ENCODE results near the gene TMEM121. TPM values are rescaled to one million over a fixed set of nuclear protein-coding genes. Genes with fewer than 3 reads are reported as not detected.
"Not testable (repeated sequence)": the region's sequence is repeated elsewhere in the genome, so short reads cannot be mapped to it uniquely, and the experiment has no call there.

The TMEM121 gene
- total RNA-seq, 1 experiment from 2014 or later = not detected

GRCh38 chr14:105566248-105567163 is 40.1 kb downstream of the TMEM121 start:
- H3K27me3 Mint-ChIP-seq (ENCODE audit: insufficient read depth, unreplicated experiment); H3K4me3 ChIP-seq (ENCODE audit: low read depth, low read length); H3K9me3 ChIP-seq; CTCF ChIA-PET; BruUV-seq (replicated peaks); DNase-seq; H3K36me3 Mint-ChIP-seq (ENCODE audit: insufficient read depth, unreplicated experiment); POLR2A ChIA-PET; H3K4me1 ChIP-seq; H3K4me1 Mint-ChIP-seq (ENCODE audit: low read depth, unreplicated experiment); H3K27ac Mint-ChIP-seq (ENCODE audit: unreplicated experiment); H3K27me3 ChIP-seq (replicated peaks; ENCODE audit: control insufficient read depth, insufficient read depth, low read length); H3K4me3 Mint-ChIP-seq (ENCODE audit: unreplicated experiment); intact Hi-C loops (cut with micrococcal nuclease; ENCODE audit: unreplicated experiment); H3K36me3 ChIP-seq (ENCODE audit: control insufficient read depth, insufficient read depth, low read length): not testable (repeated sequence)
- peaks cover 37% of the 10 kb centered on the region for H3K9me3 Mint-ChIP-seq (ENCODE audit: unreplicated experiment)

- H3K27me3 Mint-ChIP-seq (ENCODE audit: insufficient read depth, unreplicated experiment); BruUV-seq (replicated peaks); H3K4me1 ChIP-seq; H3K4me3 Mint-ChIP-seq (ENCODE audit: unreplicated experiment); intact Hi-C loops (cut with micrococcal nuclease; ENCODE audit: unreplicated experiment); CTCF ChIA-PET; H3K36me3 Mint-ChIP-seq (ENCODE audit: insufficient read depth, unreplicated experiment); DNase-seq; H3K4me1 Mint-ChIP-seq (ENCODE audit: low read depth, unreplicated experiment); H3K27me3 ChIP-seq (replicated peaks; ENCODE audit: control insufficient read depth, insufficient read depth, low read length); H3K36me3 ChIP-seq (ENCODE audit: control insufficient read depth, insufficient read depth, low read length); H3K27ac Mint-ChIP-seq (ENCODE audit: unreplicated experiment); H3K4me3 ChIP-seq (ENCODE audit: low read depth, low read length); H3K9me3 ChIP-seq; POLR2A ChIA-PET: not testable (repeated sequence)
- H3K9me3 Mint-ChIP-seq (ENCODE audit: unreplicated experiment) = peaks cover 37% of the 10 kb centered on the region
These were observed 41.1 kb downstream of the TMEM121 start for GRCh38 chr14:105567164-105568103.

- H3K4me1 ChIP-seq; H3K4me3 Mint-ChIP-seq (ENCODE audit: unreplicated experiment); CTCF ChIA-PET; H3K27me3 ChIP-seq (replicated peaks; ENCODE audit: control insufficient read depth, insufficient read depth, low read length); H3K27me3 Mint-ChIP-seq (ENCODE audit: insufficient read depth, unreplicated experiment); H3K4me3 ChIP-seq (ENCODE audit: low read depth, low read length); H3K9me3 ChIP-seq; H3K36me3 Mint-ChIP-seq (ENCODE audit: insufficient read depth, unreplicated experiment); BruUV-seq (replicated peaks); H3K27ac Mint-ChIP-seq (ENCODE audit: unreplicated experiment); intact Hi-C loops (cut with micrococcal nuclease; ENCODE audit: unreplicated experiment); POLR2A ChIA-PET; H3K36me3 ChIP-seq (ENCODE audit: control insufficient read depth, insufficient read depth, low read length); H3K4me1 Mint-ChIP-seq (ENCODE audit: low read depth, unreplicated experiment); DNase-seq: not testable (repeated sequence)
- peaks cover 31% of the 10 kb centered on the region for H3K9me3 Mint-ChIP-seq (ENCODE audit: unreplicated experiment)
These were observed 41.9 kb downstream of the TMEM121 start for GRCh38 chr14:105568140-105568843.

GRCh38 chr14:105568859-105569766 is 42.7 kb downstream of the TMEM121 start:
- Mint-ChIP-seq H3K27ac (ENCODE audit: unreplicated experiment) (no peak overlapping the region), H3K4me3 (ENCODE audit: unreplicated experiment) (no peak overlapping the region), H3K9me3 (ENCODE audit: unreplicated experiment) (peaks cover 28% of the 10 kb centered on the region), H3K27me3 (ENCODE audit: insufficient read depth, unreplicated experiment) (peaks cover 4% of the 10 kb centered on the region), H3K4me1 (ENCODE audit: low read depth, unreplicated experiment) (no peaks in the 10 kb centered on the region), H3K36me3 (ENCODE audit: insufficient read depth, unreplicated experiment) (no peaks in the 10 kb centered on the region)
- Histone ChIP-seq H3K9me3 (no peaks in the 10 kb centered on the region), H3K27me3 (replicated peaks; ENCODE audit: control insufficient read depth, insufficient read depth, low read length) (no peaks in the 10 kb centered on the region), H3K4me1 (no peaks in the 10 kb centered on the region), H3K4me3 (ENCODE audit: low read depth, low read length) (no peak overlapping the region), H3K36me3 (ENCODE audit: control insufficient read depth, insufficient read depth, low read length) (no peaks in the 10 kb centered on the region)
- no peak for DNase-seq
- no peak for TF ChIP-seq CTCF (IDR thresholded peaks at IDR 0.05; ENCODE audit: insufficient read depth in 1 of 2, low read depth in 1 of 2, low read length in 1 of 2, severe bottlenecking in 1 of 2, unreplicated experiment in 1 of 2)
- BruUV-seq (replicated peaks) = no TSS peak
- ChIA-PET POLR2A (no interaction called here), CTCF (no interaction called here)
- intact Hi-C loops (cut with micrococcal nuclease; ENCODE audit: unreplicated experiment) = no loop called here
